Measurements from ENCODE around the gene ATCAY.
"Not testable (repeated sequence)": the region's sequence is repeated elsewhere in the genome, so short reads cannot be mapped to it uniquely, and the experiment has no call there.

ATCAY gene

GRCh38 chr19:3958836-3959765, 78.6 kb downstream of the ATCAY start:
- DNase-seq = no peak
- in situ Hi-C loops (cut with HindIII; ENCODE audit: low pct_ligation_motif_present, low pct_unique_long_range_greater_than_20kb, low sequenced_read_pairs) = no loop called here

GRCh38 chr19:3959766-3960131, 79.3 kb downstream of the ATCAY start:
- in situ Hi-C loops (cut with HindIII; ENCODE audit: low pct_ligation_motif_present, low pct_unique_long_range_greater_than_20kb, low sequenced_read_pairs) = no loop called here
- DNase-seq = no peak

- in situ Hi-C loops (cut with HindIII; ENCODE audit: low pct_ligation_motif_present, low pct_unique_long_range_greater_than_20kb, low sequenced_read_pairs) = no loop called here
Measured at GRCh38 chr19:3961007-3961406, 80.5 kb downstream of the ATCAY start.

GRCh38 chr19:3963458-3964255, 83.2 kb downstream of the ATCAY start:
- in situ Hi-C loops (cut with HindIII; ENCODE audit: low pct_ligation_motif_present, low pct_unique_long_range_greater_than_20kb, low sequenced_read_pairs) = no loop called here
- DNase-seq = no peak

More at GRCh38 chr19:3961007-3961406, 80.5 kb downstream of the ATCAY start:
- no peak for DNase-seq

- in situ Hi-C loops (cut with HindIII; ENCODE audit: low pct_ligation_motif_present, low pct_unique_long_range_greater_than_20kb, low sequenced_read_pairs) = no loop called here
- DNase-seq = no peak
Measured at GRCh38 chr19:3964256-3965194, 84.0 kb downstream of the ATCAY start.

GRCh38 chr19:3966051-3967017, 85.8 kb downstream of the ATCAY start:
- DNase-seq = no peak
- in situ Hi-C loops (cut with HindIII; ENCODE audit: low pct_ligation_motif_present, low pct_unique_long_range_greater_than_20kb, low sequenced_read_pairs) = no loop called here

GRCh38 chr19:3967983-3968382, 87.5 kb downstream of the ATCAY start:
- in situ Hi-C loops (cut with HindIII; ENCODE audit: low pct_ligation_motif_present, low pct_unique_long_range_greater_than_20kb, low sequenced_read_pairs) = not testable (repeated sequence)

GRCh38 chr19:3968556-3969434, 88.3 kb downstream of the ATCAY start:
- in situ Hi-C loops (cut with HindIII; ENCODE audit: low pct_ligation_motif_present, low pct_unique_long_range_greater_than_20kb, low sequenced_read_pairs) = no loop called here
- peak; percentile 97 for DNase-seq

More at GRCh38 chr19:3967983-3968382, 87.5 kb downstream of the ATCAY start:
- DNase-seq = not testable (repeated sequence)

- DNase-seq = peak; percentile 74
- in situ Hi-C loops (cut with HindIII; ENCODE audit: low pct_ligation_motif_present, low pct_unique_long_range_greater_than_20kb, low sequenced_read_pairs) = no loop called here
Measured at GRCh38 chr19:3969435-3970312, 89.2 kb downstream of the ATCAY start.

GRCh38 chr19:3970313-3970807, 89.9 kb downstream of the ATCAY start:
- DNase-seq = no peak
- in situ Hi-C loops (cut with HindIII; ENCODE audit: low pct_ligation_motif_present, low pct_unique_long_range_greater_than_20kb, low sequenced_read_pairs) = no loop called here

GRCh38 chr19:3970808-3971598, 90.5 kb downstream of the ATCAY start, which contains the start of gene DAPK3:
Gene DAPK3, minus strand, starts transcription at chr19:3971099. Its CDS starts 1,364 bp downstream, at chr19:3969735.
- in situ Hi-C loops (cut with HindIII; ENCODE audit: low pct_ligation_motif_present, low pct_unique_long_range_greater_than_20kb, low sequenced_read_pairs) = no loop called here

GRCh38 chr19:3975144-3975543, 94.7 kb downstream of the ATCAY start:
- no peak for DNase-seq
- in situ Hi-C loops (cut with HindIII; ENCODE audit: low pct_ligation_motif_present, low pct_unique_long_range_greater_than_20kb, low sequenced_read_pairs) = no loop called here

More at GRCh38 chr19:3970808-3971598, 90.5 kb downstream of the ATCAY start, which contains the start of gene DAPK3:
- DNase-seq = peak; percentile 96

GRCh38 chr19:3975637-3976087, 95.2 kb downstream of the ATCAY start:
- in situ Hi-C loops (cut with HindIII; ENCODE audit: low pct_ligation_motif_present, low pct_unique_long_range_greater_than_20kb, low sequenced_read_pairs) = no loop called here
- DNase-seq = no peak

GRCh38 chr19:3976495-3977241, 96.2 kb downstream of the ATCAY start:
- in situ Hi-C loops (cut with HindIII; ENCODE audit: low pct_ligation_motif_present, low pct_unique_long_range_greater_than_20kb, low sequenced_read_pairs) = no loop called here
- DNase-seq = peak; percentile 73
